A172 (cell line): Measurements from ENCODE around the gene TPCN1. TPM values are rescaled to one million over a fixed set of nuclear protein-coding genes. Genes with fewer than 3 reads are reported as not detected.

Experiments
- DNase-seq: peaks from one replicate; pipeline ENCODE4 v3.0.0-alpha.2; 2015; ENCODE audit warnings: low spot score
- total RNA-seq: library from RNA; depleted of rRNA; stranded (reverse); fragments of >200 nt; shearing (Covaris generic); gene quantifications from 2 replicates; pipeline ENCODE4 v1.2.3, GENCODE V29; 2014

Gene TPCN1
- total RNA-seq, 1 experiment from 2014 or later = 13.3 TPM

GRCh38 chr12:113241191-113242025, 20.1 kb downstream of the TPCN1 start:
- peak; percentile 85 for DNase-seq

GRCh38 chr12:113242026-113242418, 20.8 kb downstream of the TPCN1 start:
- DNase-seq = peak; percentile 81

- DNase-seq = no peak
Observed at GRCh38 chr12:113242560-113242959, 21.3 kb downstream of the TPCN1 start.

GRCh38 chr12:113244047-113244460, 22.8 kb downstream of the TPCN1 start:
- DNase-seq = no peak

GRCh38 chr12:113244478-113244958, 23.3 kb downstream of the TPCN1 start:
- no peak for DNase-seq

GRCh38 chr12:113245695-113246477, 24.6 kb downstream of the TPCN1 start:
- peak; percentile 69 for DNase-seq

- DNase-seq = no peak
Observed at GRCh38 chr12:113246478-113247122, 25.3 kb downstream of the TPCN1 start.

- DNase-seq = peak; percentile 35
Observed at GRCh38 chr12:113247123-113248050, 26.1 kb downstream of the TPCN1 start.

GRCh38 chr12:113248051-113248825, 27.0 kb downstream of the TPCN1 start:
- DNase-seq = no peak

- no peak for DNase-seq
Observed at GRCh38 chr12:113248842-113249435, 27.7 kb downstream of the TPCN1 start.

GRCh38 chr12:113249546-113249945, 28.3 kb downstream of the TPCN1 start:
- no peak for DNase-seq

- DNase-seq = no peak
Observed at GRCh38 chr12:113250045-113250444, 28.8 kb downstream of the TPCN1 start.

GRCh38 chr12:113251404-113252070, 30.3 kb downstream of the TPCN1 start:
- no peak for DNase-seq

- no peak for DNase-seq
Observed at GRCh38 chr12:113252494-113252893, 31.2 kb downstream of the TPCN1 start.

- no peak for DNase-seq
Observed at GRCh38 chr12:113253532-113254285, 32.4 kb downstream of the TPCN1 start.

- DNase-seq = no peak
Observed at GRCh38 chr12:113254298-113254697, 33.0 kb downstream of the TPCN1 start.

- DNase-seq = no peak
Observed at GRCh38 chr12:113257564-113257963, 36.3 kb downstream of the TPCN1 start.

GRCh38 chr12:113260127-113260526, 38.9 kb downstream of the TPCN1 start:
- no peak for DNase-seq
